ENCODE results near the gene COL7A1. TPM values are rescaled to one million over a fixed set of nuclear protein-coding genes. Genes with fewer than 3 reads are reported as not detected.

COL7A1 gene
- total RNA-seq, 1 experiment from 2014 or later = 91.2 TPM

- H2AFZ ChIP-seq = no peak overlapping the region
- no peaks in the 10 kb centered on the region for H3K79me2 ChIP-seq (ENCODE audit: low read depth)
- H3K36me3 ChIP-seq (ENCODE audit: low read depth) = no peaks in the 10 kb centered on the region
- H3F3A ChIP-seq (ENCODE audit: insufficient read depth, low read depth) = no peaks in the 10 kb centered on the region
- ChIA-PET POLR2A (ENCODE audit: unreplicated experiment) (no interaction called here), CTCF (no interaction called here)
- no peak overlapping the region for H3K27ac ChIP-seq
- BruUV-seq (replicated peaks) = no TSS peak
- DNase-seq = no peak
- no peak overlapping the region for H3K4me3 ChIP-seq
- intact Hi-C loops (cut with micrococcal nuclease; ENCODE audit: unreplicated experiment) = no loop called here
- no peak overlapping the region for H3K4me2 ChIP-seq
- no peaks in the 10 kb centered on the region for H3K4me1 ChIP-seq (replicated peaks; ENCODE audit: insufficient read depth)
- H3K9me2 ChIP-seq (ENCODE audit: insufficient read depth) = no peaks in the 10 kb centered on the region
- no peaks in the 10 kb centered on the region for H3K9me3 ChIP-seq (ENCODE audit: insufficient read depth, low read depth)
- H4K20me1 ChIP-seq (ENCODE audit: insufficient read depth) = no peaks in the 10 kb centered on the region
- no peaks in the 10 kb centered on the region for H3K27me3 ChIP-seq (ENCODE audit: insufficient read depth, low read depth)
- TF ChIP-seq CTCF (conservative IDR thresholded peaks at IDR 0.05) (no peak), EZH2 (IDR thresholded peaks at IDR 0.05; ENCODE audit: low read depth) (no peak)
Observed at GRCh38 chr3:48575366-48575765, 19.8 kb downstream of the COL7A1 start.

GRCh38 chr3:48573973-48574585, 21.1 kb downstream of the COL7A1 start:
- Histone ChIP-seq H3K27ac (no peak overlapping the region), H3K9me2 (ENCODE audit: insufficient read depth) (no peaks in the 10 kb centered on the region), H3K79me2 (ENCODE audit: low read depth) (no peaks in the 10 kb centered on the region), H3K4me3 (no peak overlapping the region), H3K27me3 (ENCODE audit: insufficient read depth, low read depth) (no peaks in the 10 kb centered on the region), H3K36me3 (ENCODE audit: low read depth) (no peaks in the 10 kb centered on the region), H3K9me3 (ENCODE audit: insufficient read depth, low read depth) (no peaks in the 10 kb centered on the region), H4K20me1 (ENCODE audit: insufficient read depth) (no peaks in the 10 kb centered on the region), H3K4me1 (replicated peaks; ENCODE audit: insufficient read depth) (no peaks in the 10 kb centered on the region), H2AFZ (no peak overlapping the region), H3F3A (ENCODE audit: insufficient read depth, low read depth) (no peaks in the 10 kb centered on the region), H3K4me2 (no peak overlapping the region)
- CTCF ChIA-PET = no interaction called here
- BruUV-seq (replicated peaks) = no TSS peak
- intact Hi-C loops (cut with micrococcal nuclease; ENCODE audit: unreplicated experiment) = no loop called here
- TF ChIP-seq CTCF (conservative IDR thresholded peaks at IDR 0.05) (no peak), EZH2 (IDR thresholded peaks at IDR 0.05; ENCODE audit: low read depth) (no peak)
- POLR2A ChIA-PET (ENCODE audit: unreplicated experiment) = no interaction called here
- no peak for DNase-seq

GRCh38 chr3:48572517-48572916, 22.6 kb downstream of the COL7A1 start:
- Histone ChIP-seq H3K4me3 (no peak overlapping the region), H3K4me1 (replicated peaks; ENCODE audit: insufficient read depth) (no peaks in the 10 kb centered on the region), H2AFZ (no peak overlapping the region), H3K4me2 (no peak overlapping the region), H3K9me3 (ENCODE audit: insufficient read depth, low read depth) (no peaks in the 10 kb centered on the region), H3K79me2 (ENCODE audit: low read depth) (no peaks in the 10 kb centered on the region), H4K20me1 (ENCODE audit: insufficient read depth) (no peaks in the 10 kb centered on the region), H3K27ac (no peak overlapping the region), H3F3A (ENCODE audit: insufficient read depth, low read depth) (no peaks in the 10 kb centered on the region), H3K9me2 (ENCODE audit: insufficient read depth) (no peaks in the 10 kb centered on the region), H3K36me3 (ENCODE audit: low read depth) (no peaks in the 10 kb centered on the region), H3K27me3 (ENCODE audit: insufficient read depth, low read depth) (no peaks in the 10 kb centered on the region)
- ChIA-PET CTCF (no interaction called here), POLR2A (ENCODE audit: unreplicated experiment) (no interaction called here)
- DNase-seq = no peak
- no TSS peak for BruUV-seq (replicated peaks)
- intact Hi-C loops (cut with micrococcal nuclease; ENCODE audit: unreplicated experiment) = no loop called here
- TF ChIP-seq EZH2 (IDR thresholded peaks at IDR 0.05; ENCODE audit: low read depth) (no peak), CTCF (conservative IDR thresholded peaks at IDR 0.05) (no peak)
